GM23338 (cell line): ENCODE measurements around the gene SLC15A4. TPM values are rescaled to one million over a fixed set of nuclear protein-coding genes. Genes with fewer than 3 reads are reported as not detected.

ENCODE experiments used
- ATAC-seq: fragments of 200-7000 bp; cut with Tn5 transposase; 3 replicates; pipeline ENCODE4 v1.9.1; 2020
- DNase-seq: peaks from one replicate; pipeline ENCODE4 v3.0.0-alpha.2; 2015; ENCODE audit warnings: low spot score
- H2AFZ ChIP-seq: fragments of 200-600 bp; sonication (generic); 2 replicates; pipeline ENCODE4 v1.8.0; 2016; ENCODE audit warnings: antibody characterized with exemption, mild to moderate bottlenecking, moderate library complexity
- H3F3A ChIP-seq: fragments of 200-600 bp; sonication (generic); replicated peaks from 2 replicates; pipeline ENCODE4 v1.8.0; 2017; ENCODE audit warnings: antibody characterized with exemption, mixed run types, low read depth
- H3K27ac ChIP-seq: fragments of 200-600 bp; sonication (generic); 2 replicates; pipeline ENCODE4 v1.6.1; 2016; ENCODE audit warnings: low read depth
- H3K27me3 ChIP-seq: fragments of 200-600 bp; sonication (generic); 2 replicates; pipeline ENCODE4 v1.8.0; 2016; ENCODE audit warnings: mild to moderate bottlenecking, mixed run types, moderate library complexity; ENCODE audit not compliant: insufficient read depth
- H3K36me3 ChIP-seq: fragments of 200-600 bp; sonication (generic); 2 replicates; pipeline ENCODE4 v1.8.0; 2016; ENCODE audit warnings: mild to moderate bottlenecking; ENCODE audit not compliant: insufficient read depth
- H3K4me1 ChIP-seq: fragments of 200-600 bp; sonication (generic); 2 replicates; pipeline ENCODE4 v1.8.0; 2016; ENCODE audit warnings: mild to moderate bottlenecking, moderate library complexity; ENCODE audit not compliant: insufficient read depth
- H3K4me2 ChIP-seq: fragments of 200-600 bp; sonication (generic); 2 replicates; pipeline ENCODE4 v1.7.1; 2017; ENCODE audit warnings: mixed run types
- H3K4me3 ChIP-seq: fragments of 200-600 bp; sonication (generic); 2 replicates; pipeline ENCODE4 v1.6.1; 2016; ENCODE audit warnings: mixed run types
- H3K79me2 ChIP-seq: fragments of 200-600 bp; sonication (generic); replicated peaks from 2 replicates; pipeline ENCODE4 v1.8.0; 2017; ENCODE audit warnings: mild to moderate bottlenecking; ENCODE audit not compliant: insufficient read depth
- H3K9me2 ChIP-seq: fragments of 200-600 bp; sonication (generic); 2 replicates; pipeline ENCODE4 v1.8.0; 2017; ENCODE audit not compliant: insufficient read depth
- H4K20me1 ChIP-seq: fragments of 200-600 bp; sonication (generic); replicated peaks from 2 replicates; pipeline ENCODE4 v1.8.0; 2017; ENCODE audit warnings: mild to moderate bottlenecking; ENCODE audit not compliant: insufficient read depth
- H3K27ac Mint-ChIP-seq: 2 replicates; pipeline ENCODE4 v1.8.0; 2020; ENCODE audit warnings: inconsistent platforms, mild to moderate bottlenecking, moderate library complexity, mixed read lengths
- H3K27me3 Mint-ChIP-seq: 3 replicates; pipeline ENCODE4 v1.8.0; 2022; ENCODE audit warnings: low read depth, mild to moderate bottlenecking, moderate library complexity, mixed read lengths, inconsistent platforms; ENCODE audit not compliant: insufficient read depth, poor library complexity
- H3K36me3 Mint-ChIP-seq: 3 replicates; pipeline ENCODE4 v1.8.0; 2021; ENCODE audit warnings: low read depth, mild to moderate bottlenecking, inconsistent platforms, moderate library complexity, mixed read lengths
- H3K4me1 Mint-ChIP-seq: 3 replicates; pipeline ENCODE4 v1.8.0; 2020; ENCODE audit warnings: mild to moderate bottlenecking, inconsistent platforms, mixed read lengths
- H3K4me3 Mint-ChIP-seq: 3 replicates; pipeline ENCODE4 v1.8.0; 2021; ENCODE audit warnings: moderate library complexity, mild to moderate bottlenecking, inconsistent platforms, mixed read lengths
- H3K9me3 Mint-ChIP-seq: 3 replicates; pipeline ENCODE4 v1.8.0; 2020; ENCODE audit warnings: moderate library complexity, mild to moderate bottlenecking, inconsistent platforms, mixed read lengths
- CREB1 ChIP-seq: fragments of 250-450 bp; sonication (Bioruptor Pico); IDR thresholded peaks from 2 replicates; pipeline ENCODE4 v1.5.0; 2020; ENCODE audit warnings: low read depth, mild to moderate bottlenecking, moderate library complexity
- CTCF ChIP-seq, 2 experiments: fragments of 200-600 bp in 1 of 2; sonication (generic) in 1 of 2; conservative IDR thresholded peaks; 2 replicates each; pipeline versions ENCODE4 v1.5.1 to v1.6.1; 2016 to 2017; ENCODE audit warnings: antibody characterized with exemption in 2 of 2, low read depth in 2 of 2, mild to moderate bottlenecking in 2 of 2, moderate library complexity in 1 of 2
- EZH2phosphoT487 ChIP-seq: fragments of 200-600 bp; sonication (generic); IDR thresholded peaks from one replicate; pipeline ENCODE4 v1.8.1; 2018; ENCODE audit warnings: antibody characterized with exemption; ENCODE audit not compliant: unreplicated experiment
- POLR2AphosphoS5 ChIP-seq: IDR thresholded peaks from 2 replicates; pipeline ENCODE4 v1.6.1; 2016; ENCODE audit warnings: antibody characterized with exemption, low read depth
- STAT1 ChIP-seq: IDR thresholded peaks from one replicate; pipeline ENCODE4 v1.6.1; 2016; ENCODE audit warnings: antibody characterized with exemption; ENCODE audit not compliant: unreplicated experiment
- ZNF331 ChIP-seq: fragments of 250-450 bp; sonication (Bioruptor Pico); IDR thresholded peaks from 2 replicates; pipeline ENCODE4 v1.5.0; 2020; ENCODE audit warnings: low read depth, mild to moderate bottlenecking, moderate library complexity
- polyA plus RNA-seq: library from polyadenylated mRNA; unstranded; fragments of >200 nt; fragmentation: Nextera tagmentation; extraction: Ambion mirVana; gene quantifications from 2 replicates; pipeline ENCODE4 v1.2.1, GENCODE V29; 2016
- total RNA-seq: library from RNA; depleted of rRNA; stranded (reverse); fragments of >200 nt; shearing (Covaris generic); gene quantifications from 2 replicates; pipeline ENCODE4 v1.2.3, GENCODE V29; 2014
- TF ChIP-seq, protein P1 (sequence below): IDR thresholded peaks from 2 replicates; pipeline ENCODE4 v1.6.1; 2016; ENCODE audit warnings: antibody characterized with exemption

SLC15A4 gene
- total and polyA plus RNA-seq, 2 experiments from 2014 or later = 7.7 to 30.3 TPM

DNA sequence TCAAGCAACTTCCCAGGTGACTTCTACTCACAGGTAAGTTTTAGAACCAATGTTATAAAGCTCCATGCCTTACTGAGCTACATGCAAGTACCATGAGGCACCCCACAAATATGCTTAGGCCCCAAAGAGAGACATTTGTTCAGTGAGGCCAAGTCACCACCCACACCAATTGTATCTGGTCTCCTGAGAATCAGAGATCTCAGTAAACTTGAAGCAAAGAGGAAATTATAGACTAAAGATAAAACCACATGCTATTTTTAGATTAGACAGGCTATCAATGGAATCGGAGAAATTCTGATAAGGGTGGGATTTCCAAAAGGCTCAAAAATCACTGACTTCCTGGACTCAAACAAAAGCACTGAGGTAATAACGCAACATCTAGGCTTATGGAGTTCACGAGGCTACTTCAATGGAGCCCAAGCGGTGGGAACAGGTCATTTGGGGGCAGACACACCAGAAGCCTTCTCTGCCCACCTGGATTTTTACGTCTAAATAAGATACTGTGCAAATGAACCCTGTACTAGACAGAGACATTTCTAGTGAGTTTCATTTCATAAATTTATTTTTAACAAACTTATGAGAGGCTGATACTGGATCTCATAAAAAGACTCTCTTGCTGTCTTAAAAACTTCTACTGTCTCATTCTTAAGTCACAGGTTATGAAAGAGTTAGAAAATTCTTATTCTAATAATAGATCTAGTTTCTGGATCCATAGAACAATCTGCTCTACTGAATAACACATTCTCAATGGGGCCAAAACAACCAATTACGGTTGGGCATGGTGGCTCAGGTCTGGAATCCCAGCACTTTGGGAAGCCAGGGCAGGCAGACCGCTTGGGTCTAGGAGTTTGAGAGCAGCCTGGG, 7.7 kb downstream of the SLC15A4 start:
- Mint-ChIP-seq H3K9me3 (peaks cover 84% of the 10 kb centered on the region), H3K36me3 (peaks cover 39% of the 10 kb centered on the region), H3K27ac (no peak overlapping the region), H3K4me1 (peaks cover 29% of the 10 kb centered on the region), H3K4me3 (no peak overlapping the region), H3K27me3 (peaks cover 1% of the 10 kb centered on the region)
- H3K27me3 ChIP-seq = no peaks in the 10 kb centered on the region
- DNase-seq (no peak), ATAC-seq (no peak)
- peaks cover 96% of the 10 kb centered on the region for H3K79me2 ChIP-seq
- peaks cover 8% of the 10 kb centered on the region; the same call in 1 of the 2 replicates for H3K4me1 ChIP-seq
- no peaks in the 10 kb centered on the region for H3K36me3 ChIP-seq
- H3K4me2 ChIP-seq = no peak overlapping the region
- peaks cover 25% of the 10 kb centered on the region for H4K20me1 ChIP-seq
- H3K4me3 ChIP-seq = no peak overlapping the region
- H3K9me2 ChIP-seq = no peaks in the 10 kb centered on the region
- H3F3A ChIP-seq = no peaks in the 10 kb centered on the region
- no peak for TF ChIP-seq ZNF331 (CRISPR knock-in tag)
- no peak for TF ChIP-seq CTCF (conservative IDR thresholded peaks at IDR 0.05; ENCODE audit: low read depth in 2 of 2)
- no peak overlapping the region for H2AFZ ChIP-seq
- no peak overlapping the region for H3K27ac ChIP-seq

GRCh38 chr12:128814411-128815261, 9.1 kb downstream of the SLC15A4 start:
- H3K4me3 ChIP-seq = no peak overlapping the region
- DNase-seq (no peak), ATAC-seq (no peak)
- H3K9me2 ChIP-seq = no peaks in the 10 kb centered on the region
- peaks cover 1% of the 10 kb centered on the region for H3K27me3 Mint-ChIP-seq
- no peak overlapping the region for H3K4me3 Mint-ChIP-seq
- peaks cover 5% of the 10 kb centered on the region; the same call in 1 of the 2 replicates for H3K4me1 ChIP-seq
- H3K4me2 ChIP-seq = no peak overlapping the region
- peaks cover 24% of the 10 kb centered on the region for H4K20me1 ChIP-seq
- no peak overlapping the region for H3K27ac ChIP-seq
- no peaks in the 10 kb centered on the region for H3K36me3 ChIP-seq
- no peak overlapping the region for H2AFZ ChIP-seq
- H3K27ac Mint-ChIP-seq = no peak overlapping the region
- H3K4me1 Mint-ChIP-seq = peaks cover 24% of the 10 kb centered on the region
- no peaks in the 10 kb centered on the region for H3K27me3 ChIP-seq
- H3K79me2 ChIP-seq = peaks cover 93% of the 10 kb centered on the region
- no peaks in the 10 kb centered on the region for H3F3A ChIP-seq
- peaks cover 35% of the 10 kb centered on the region for H3K36me3 Mint-ChIP-seq
- peaks cover 88% of the 10 kb centered on the region for H3K9me3 Mint-ChIP-seq
- TF ChIP-seq CTCF (conservative IDR thresholded peaks at IDR 0.05; ENCODE audit: low read depth in 2 of 2) = no peak
- no peak for TF ChIP-seq POLR2AphosphoS5
- TF ChIP-seq, protein P1, sequence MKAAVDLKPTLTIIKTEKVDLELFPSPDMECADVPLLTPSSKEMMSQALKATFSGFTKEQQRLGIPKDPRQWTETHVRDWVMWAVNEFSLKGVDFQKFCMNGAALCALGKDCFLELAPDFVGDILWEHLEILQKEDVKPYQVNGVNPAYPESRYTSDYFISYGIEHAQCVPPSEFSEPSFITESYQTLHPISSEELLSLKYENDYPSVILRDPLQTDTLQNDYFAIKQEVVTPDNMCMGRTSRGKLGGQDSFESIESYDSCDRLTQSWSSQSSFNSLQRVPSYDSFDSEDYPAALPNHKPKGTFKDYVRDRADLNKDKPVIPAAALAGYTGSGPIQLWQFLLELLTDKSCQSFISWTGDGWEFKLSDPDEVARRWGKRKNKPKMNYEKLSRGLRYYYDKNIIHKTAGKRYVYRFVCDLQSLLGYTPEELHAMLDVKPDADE = no peak
- TF ChIP-seq STAT1 = no peak
- TF ChIP-seq EZH2phosphoT487 = no peak
- no peak for TF ChIP-seq ZNF331 (CRISPR knock-in tag)
- TF ChIP-seq CREB1 (CRISPR knock-in tag) = no peak
